NCI-H2227 (cell line): Measurements from ENCODE around the gene CATSPER1.

Source experiments
- DNase-seq: peaks from one replicate; lab custom pipeline; 2025; ENCODE audit not compliant: unreplicated experiment; lab: John Stamatoyannopoulos, UW

Gene CATSPER1

GRCh38 chr11:66003291-66003690, 23.0 kb downstream of the CATSPER1 start:
- DNase-seq = no peak

GRCh38 chr11:66002648-66003225, 23.5 kb downstream of the CATSPER1 start:
- peak; percentile 83 for DNase-seq

GRCh38 chr11:66001942-66002647, 24.2 kb downstream of the CATSPER1 start, which contains the start of the genes BANF1 and EIF1AD:
BANF1 (plus strand) TSS chr11:66002503; CDS start chr11:66003251, 748 bp downstream.
EIF1AD (minus strand) TSS chr11:66002157; CDS start chr11:66000389, 1,768 bp downstream.
- DNase-seq = peak; percentile 98

- no peak for DNase-seq
These were observed 29.0 kb downstream of the CATSPER1 start for GRCh38 chr11:65997286-65997685.

GRCh38 chr11:65992056-65992455, 34.2 kb downstream of the CATSPER1 start:
- no peak for DNase-seq

GRCh38 chr11:65988791-65989592, 37.3 kb downstream of the CATSPER1 start:
- peak; percentile 95 for DNase-seq

GRCh38 chr11:65987336-65987735, 38.9 kb downstream of the CATSPER1 start:
- no peak for DNase-seq

- no peak for DNase-seq
These were observed 42.7 kb downstream of the CATSPER1 start for GRCh38 chr11:65983589-65983987.

- no peak for DNase-seq
These were observed 43.3 kb downstream of the CATSPER1 start for GRCh38 chr11:65982824-65983588.

- no peak for DNase-seq
These were observed 44.1 kb downstream of the CATSPER1 start for GRCh38 chr11:65981972-65982823.

GRCh38 chr11:65981101-65981740, 45.1 kb downstream of the CATSPER1 start:
- no peak for DNase-seq

- no peak for DNase-seq
These were observed 47.0 kb downstream of the CATSPER1 start for GRCh38 chr11:65979261-65979759.

GRCh38 chr11:65978391-65979238, 47.7 kb downstream of the CATSPER1 start:
- DNase-seq = no peak

GRCh38 chr11:65977621-65978390, 48.5 kb downstream of the CATSPER1 start:
- no peak for DNase-seq

GRCh38 chr11:65976216-65977176, 49.8 kb downstream of the CATSPER1 start:
- DNase-seq = no peak

GRCh38 chr11:65975771-65976170, 50.5 kb downstream of the CATSPER1 start:
- no peak for DNase-seq
